HepG2 (cell line): Measurements from ENCODE around the gene CDH1. TPM values are rescaled to one million over a fixed set of nuclear protein-coding genes. Genes with fewer than 3 reads are reported as not detected.

ENCODE experiments used
- CC2D1A ChIP-seq: sonication (generic); formaldehyde crosslinking; IDR thresholded peaks from 2 replicates; pipeline ENCODE4 v1.8.1; 2023; ENCODE audit warnings: mild to moderate bottlenecking, missing genetic modification reagents
- ELF3 ChIP-seq: IDR thresholded peaks from 2 replicates; pipeline ENCODE4 v1.6.1; 2016; ENCODE audit warnings: missing genetic modification reagents, missing compliant biosample characterization
- GABPA ChIP-seq, 2 experiments: IDR thresholded peaks; 2 replicates each; pipeline ENCODE4 v1.6.1; 2011 to 2016; ENCODE audit warnings: low read depth in 2 of 2, low read length in 1 of 2, missing biosample characterization in 1 of 2, missing genetic modification characterization in 1 of 2
- HMGXB4 ChIP-seq, 2 experiments: sonication (generic) in 1 of 2; formaldehyde crosslinking in 1 of 2; IDR thresholded peaks; 2 replicates each; pipeline versions ENCODE4 v1.4.0 to v1.6.1; 2018 to 2020; ENCODE audit warnings: missing genetic modification reagents in 2 of 2, borderline replicate concordance in 1 of 2, low read depth in 1 of 2, mild to moderate bottlenecking in 1 of 2, missing biosample characterization in 1 of 2
- HOXA5 ChIP-seq: sonication (generic); formaldehyde crosslinking; IDR thresholded peaks from 2 replicates; pipeline ENCODE4 v1.4.0; 2020; ENCODE audit warnings: missing genetic modification reagents
- KLF16 ChIP-seq, 2 experiments: sonication (generic) in 1 of 2; formaldehyde crosslinking in 1 of 2; IDR thresholded peaks; 2 replicates each; pipeline versions ENCODE4 v1.6.1 to v1.8.0; 2016 to 2023; ENCODE audit warnings: missing genetic modification reagents in 2 of 2, missing compliant biosample characterization in 1 of 2
- NFE2L2 ChIP-seq: fragments of 150-350 bp; IDR thresholded peaks from 2 replicates; pipeline ENCODE4 v1.6.1; 2014; ENCODE audit warnings: low read length
- PLRG1 ChIP-seq: fragments of 450-650 bp; conservative IDR thresholded peaks from 2 replicates; pipeline ENCODE4 v1.6.1; 2016
- PPARG ChIP-seq: conservative IDR thresholded peaks from 2 replicates; pipeline ENCODE4 v1.6.1; 2016; ENCODE audit warnings: missing biosample characterization, missing genetic modification reagents
- REPIN1 ChIP-seq: sonication (generic); formaldehyde crosslinking; IDR thresholded peaks from 2 replicates; pipeline ENCODE4 v1.8.0; 2022; ENCODE audit warnings: missing genetic modification reagents, low read depth, mild to moderate bottlenecking, borderline replicate concordance
- THRA ChIP-seq: sonication (generic); formaldehyde crosslinking; IDR thresholded peaks from 2 replicates; pipeline ENCODE4 v1.4.0; 2020; ENCODE audit warnings: missing genetic modification reagents, borderline replicate concordance
- ZBTB33 ChIP-seq: sonication (generic); formaldehyde crosslinking; IDR thresholded peaks from 2 replicates; pipeline ENCODE4 v1.4.0; 2020; ENCODE audit warnings: missing genetic modification reagents
- ZNF33A ChIP-seq: sonication (generic); formaldehyde crosslinking; IDR thresholded peaks from 2 replicates; pipeline ENCODE4 v1.5.1; 2020; ENCODE audit warnings: missing genetic modification reagents, mild to moderate bottlenecking, moderate library complexity, borderline replicate concordance
- polyA plus RNA-seq, 8 experiments: library from polyadenylated mRNA; depleted of rRNA in 3 of 8; stranded (reverse) in 7 of 8; unstranded in 1 of 8; fragments of >200 nt; fragmentation: Illumina TruSeq in 4 of 8; extraction: Trizol in 4 of 8; gene quantifications; 2 replicates each; pipeline versions ENCODE4 v1.2.1 to v1.2.3, GENCODE V29; 2011 to 2016; ENCODE audit warnings: low read depth in 4 of 8, missing spikeins in 1 of 8, mixed read lengths in 1 of 8; ENCODE audit not compliant: insufficient read depth in 1 of 8
- total RNA-seq, 5 experiments: library from RNA; depleted of rRNA; stranded (reverse); fragments of >200 nt; fragmentation: Illumina TruSeq; extraction: Trizol; gene quantifications; 2 replicates each; pipeline ENCODE4 v1.2.3, GENCODE V29; 2016; ENCODE audit warnings: low read depth in 1 of 5
- TF ChIP-seq, protein P1 (sequence below): sonication (generic); formaldehyde crosslinking; IDR thresholded peaks from 2 replicates; pipeline ENCODE4 v1.8.1; 2023; ENCODE audit warnings: mild to moderate bottlenecking, missing genetic modification reagents
- TF ChIP-seq, protein P2 (sequence below): sonication (generic); IDR thresholded peaks from 2 replicates; pipeline ENCODE4 v1.6.1; 2016; ENCODE audit warnings: low read depth, borderline replicate concordance
- TF ChIP-seq, protein P3 (sequence below): sonication (generic); formaldehyde crosslinking; IDR thresholded peaks from 2 replicates; pipeline ENCODE4 v1.4.0; 2020; ENCODE audit warnings: missing genetic modification reagents

Gene CDH1
- total and polyA plus RNA-seq, 2 of the 13 experiments (the other 11 are each of a cell fraction or from before 2014, with no cell fraction given), result 0.95 to 9.8 TPM

DNA sequence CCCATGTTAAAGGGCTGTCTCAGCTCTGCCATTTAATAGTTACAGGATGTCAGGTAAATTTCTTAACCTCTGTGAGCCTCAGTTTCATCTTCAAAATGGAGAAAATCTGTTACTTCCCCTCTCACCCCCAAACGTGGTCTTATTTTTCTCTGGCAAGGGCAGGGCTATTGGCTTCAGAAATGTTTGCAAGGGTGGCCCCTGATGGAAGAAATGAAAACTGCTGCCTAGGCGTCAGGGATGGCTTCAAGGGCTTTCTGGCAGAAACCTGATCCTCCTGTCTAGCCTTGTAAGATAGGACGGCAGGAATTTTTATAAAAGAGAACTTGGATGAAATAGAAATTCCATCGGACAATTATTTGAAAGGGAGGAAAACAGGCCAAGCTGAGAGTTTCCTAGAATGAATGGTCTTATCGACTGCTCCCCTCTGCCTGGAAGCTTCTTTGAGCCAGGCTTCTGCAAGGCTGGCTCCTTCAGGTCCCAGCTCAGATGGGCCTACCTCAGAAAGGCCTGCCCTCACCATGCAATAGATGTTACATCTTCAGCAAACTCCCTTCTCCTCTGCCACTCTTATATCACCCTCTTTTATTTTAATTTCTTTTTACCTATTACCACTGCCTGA lies 63.3 kb downstream of the CDH1 start (continued):
- TF ChIP-seq THRA, result 0 out of 2 replicates have a peak, but pooled peaks have one; percentile 31
- TF ChIP-seq HOXA5 (CRISPR knock-in tag), result no peak
- no peak for TF ChIP-seq ZNF33A (CRISPR knock-in tag)
- TF ChIP-seq, protein P1, sequence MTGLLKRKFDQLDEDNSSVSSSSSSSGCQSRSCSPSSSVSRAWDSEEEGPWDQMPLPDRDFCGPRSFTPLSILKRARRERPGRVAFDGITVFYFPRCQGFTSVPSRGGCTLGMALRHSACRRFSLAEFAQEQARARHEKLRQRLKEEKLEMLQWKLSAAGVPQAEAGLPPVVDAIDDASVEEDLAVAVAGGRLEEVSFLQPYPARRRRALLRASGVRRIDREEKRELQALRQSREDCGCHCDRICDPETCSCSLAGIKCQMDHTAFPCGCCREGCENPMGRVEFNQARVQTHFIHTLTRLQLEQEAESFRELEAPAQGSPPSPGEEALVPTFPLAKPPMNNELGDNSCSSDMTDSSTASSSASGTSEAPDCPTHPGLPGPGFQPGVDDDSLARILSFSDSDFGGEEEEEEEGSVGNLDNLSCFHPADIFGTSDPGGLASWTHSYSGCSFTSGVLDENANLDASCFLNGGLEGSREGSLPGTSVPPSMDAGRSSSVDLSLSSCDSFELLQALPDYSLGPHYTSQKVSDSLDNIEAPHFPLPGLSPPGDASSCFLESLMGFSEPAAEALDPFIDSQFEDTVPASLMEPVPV (CRISPR knock-in tag), result no peak
- TF ChIP-seq, protein P2, sequence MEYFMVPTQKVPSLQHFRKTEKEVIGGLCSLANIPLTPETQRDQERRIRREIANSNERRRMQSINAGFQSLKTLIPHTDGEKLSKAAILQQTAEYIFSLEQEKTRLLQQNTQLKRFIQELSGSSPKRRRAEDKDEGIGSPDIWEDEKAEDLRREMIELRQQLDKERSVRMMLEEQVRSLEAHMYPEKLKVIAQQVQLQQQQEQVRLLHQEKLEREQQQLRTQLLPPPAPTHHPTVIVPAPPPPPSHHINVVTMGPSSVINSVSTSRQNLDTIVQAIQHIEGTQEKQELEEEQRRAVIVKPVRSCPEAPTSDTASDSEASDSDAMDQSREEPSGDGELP, result no peak
- no peak for TF ChIP-seq NFE2L2
- TF ChIP-seq PLRG1, result no peak
- peak; percentile 79 for TF ChIP-seq PPARG (CRISPR knock-in tag)
- TF ChIP-seq KLF16 (CRISPR knock-in tag; IDR thresholded peaks at IDR 0.05), result peak in 1 of 2 experiments; percentile 43; a peak in 1 of 4 replicates
- no peak for TF ChIP-seq CC2D1A (CRISPR knock-in tag)
- TF ChIP-seq REPIN1 (CRISPR knock-in tag), result peak; percentile 41; the same call in 1 of the 2 replicates
- TF ChIP-seq ELF3, result peak; percentile 67; the same call in 1 of the 2 replicates
- TF ChIP-seq, protein P3, sequence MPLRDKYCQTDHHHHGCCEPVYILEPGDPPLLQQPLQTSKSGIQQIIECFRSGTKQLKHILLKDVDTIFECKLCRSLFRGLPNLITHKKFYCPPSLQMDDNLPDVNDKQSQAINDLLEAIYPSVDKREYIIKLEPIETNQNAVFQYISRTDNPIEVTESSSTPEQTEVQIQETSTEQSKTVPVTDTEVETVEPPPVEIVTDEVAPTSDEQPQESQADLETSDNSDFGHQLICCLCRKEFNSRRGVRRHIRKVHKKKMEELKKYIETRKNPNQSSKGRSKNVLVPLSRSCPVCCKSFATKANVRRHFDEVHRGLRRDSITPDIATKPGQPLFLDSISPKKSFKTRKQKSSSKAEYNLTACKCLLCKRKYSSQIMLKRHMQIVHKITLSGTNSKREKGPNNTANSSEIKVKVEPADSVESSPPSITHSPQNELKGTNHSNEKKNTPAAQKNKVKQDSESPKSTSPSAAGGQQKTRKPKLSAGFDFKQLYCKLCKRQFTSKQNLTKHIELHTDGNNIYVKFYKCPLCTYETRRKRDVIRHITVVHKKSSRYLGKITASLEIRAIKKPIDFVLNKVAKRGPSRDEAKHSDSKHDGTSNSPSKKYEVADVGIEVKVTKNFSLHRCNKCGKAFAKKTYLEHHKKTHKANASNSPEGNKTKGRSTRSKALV (CRISPR knock-in tag), result no peak
- TF ChIP-seq HMGXB4 (CRISPR knock-in tag; IDR thresholded peaks at IDR 0.05; ENCODE audit: borderline replicate concordance in 1 of 2, low read depth in 1 of 2), result 0 out of 4 replicates have a peak, but pooled peaks of 1 of the 2 experiments have one; percentile 32
- no peak for TF ChIP-seq GABPA (IDR thresholded peaks at IDR 0.05; ENCODE audit: low read depth, low read length)
- peak; percentile 39; the same call in 1 of the 2 replicates for TF ChIP-seq GABPA (CRISPR knock-in tag; IDR thresholded peaks at IDR 0.05; ENCODE audit: low read depth)
- TF ChIP-seq ZBTB33, result no peak
